ENCODE results near the gene SERBP1.
"Not testable (repeated sequence)": the region's sequence is repeated elsewhere in the genome, so short reads cannot be mapped to it uniquely, and the experiment has no call there.

SERBP1 gene

DNA sequence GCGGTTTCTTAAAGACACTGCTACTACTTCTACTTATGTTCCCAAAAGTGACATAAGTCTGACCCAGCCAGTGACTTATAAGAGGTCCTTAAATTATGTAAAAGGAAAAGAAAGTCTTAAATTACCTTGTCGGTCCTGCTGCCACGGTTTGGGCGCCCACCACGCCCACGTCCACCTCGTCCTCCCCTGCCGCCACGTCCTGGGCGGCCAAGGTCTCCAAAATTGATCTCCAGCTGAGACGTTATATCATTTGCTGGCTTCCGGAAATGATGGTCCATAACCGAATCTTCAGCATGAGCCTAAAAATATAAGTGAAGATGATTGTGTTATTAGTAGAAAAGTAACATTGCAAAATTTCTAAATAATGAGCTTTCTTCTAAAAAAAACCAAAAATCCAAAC, 15.2 kb downstream of the SERBP1 start:
- ChIA-PET POLR2A (interaction anchor here (0.7 to 1.4 kb wide), 2 partner anchors 14 to 16 kb away, joined by 3 to 7 read pairs; partner anchors contain the start of gene SERBP1), CTCF (no interaction called here)
- no peaks in the 10 kb centered on the region for H3K9me3 ChIP-seq (ENCODE audit: control insufficient read depth, insufficient read depth, low read depth, low read length)
- H3K4me3 ChIP-seq (ENCODE audit: low read depth, low read length), result no peak overlapping the region
- no peaks in the 10 kb centered on the region for H3K4me1 ChIP-seq (ENCODE audit: control insufficient read depth, insufficient read depth, low read length)
- TF ChIP-seq ZNF560 (tag by site-specific recombination; IDR thresholded peaks at IDR 0.05; ENCODE audit: borderline replicate concordance) (no peak), ZNF558 (tag by site-specific recombination; IDR thresholded peaks at IDR 0.05) (no peak), ZNF548 (tag by site-specific recombination; IDR thresholded peaks at IDR 0.05) (no peak), GFI1B (tag by site-specific recombination; IDR thresholded peaks at IDR 0.05) (no peak), ZNF658 (tag by site-specific recombination; IDR thresholded peaks at IDR 0.05) (no peak), ZNF184 (tag by site-specific recombination; IDR thresholded peaks at IDR 0.05) (no peak), ZNF311 (tag by site-specific recombination; IDR thresholded peaks at IDR 0.05; ENCODE audit: borderline replicate concordance) (no peak), ZNF133 (tag by site-specific recombination; IDR thresholded peaks at IDR 0.05) (no peak)
- H3K27ac ChIP-seq (ENCODE audit: extremely low read depth, low read depth, low read length), result no peak overlapping the region
- H3K36me3 ChIP-seq (ENCODE audit: control insufficient read depth in 2 of 2, insufficient read depth in 1 of 2, low read length in 2 of 2), result peaks cover 62 to 96% of the 10 kb centered on the region in 2 experiments

DNA sequence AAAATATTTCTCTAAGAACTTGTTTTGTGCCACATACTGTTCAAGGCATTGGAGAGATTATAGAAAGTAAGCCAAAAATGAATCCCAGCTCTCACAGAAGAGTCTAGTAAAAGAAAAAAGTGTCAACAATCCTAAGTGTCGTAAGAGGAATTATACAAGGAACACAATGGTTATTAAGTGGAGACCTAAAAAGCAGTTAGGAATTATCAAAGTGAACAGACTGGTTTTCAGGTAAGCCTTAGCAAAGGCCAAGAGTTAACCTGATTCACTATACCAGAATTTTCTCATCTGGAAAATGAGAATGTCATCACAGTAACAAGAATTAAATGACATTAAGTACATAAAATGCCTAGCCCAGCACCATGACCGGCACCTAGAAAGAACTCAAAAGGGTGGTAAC, 15.6 kb downstream of the SERBP1 start:
- Histone ChIP-seq H3K36me3 (ENCODE audit: control insufficient read depth in 2 of 2, insufficient read depth in 1 of 2, low read length in 2 of 2) (peaks cover 62 to 96% of the 10 kb centered on the region in 2 experiments), H3K9me3 (ENCODE audit: control insufficient read depth, insufficient read depth, low read depth, low read length) (no peaks in the 10 kb centered on the region), H3K27ac (ENCODE audit: extremely low read depth, low read depth, low read length) (no peak overlapping the region), H3K4me1 (ENCODE audit: control insufficient read depth, insufficient read depth, low read length) (no peaks in the 10 kb centered on the region), H3K4me3 (ENCODE audit: low read depth, low read length) (no peak overlapping the region)
- no peak for TF ChIP-seq ZNF239 (tag by site-specific recombination; IDR thresholded peaks at IDR 0.05)
- no peak for TF ChIP-seq ZNF121 (tag by site-specific recombination; IDR thresholded peaks at IDR 0.05)
- no peak for TF ChIP-seq ZNF530 (tag by site-specific recombination; IDR thresholded peaks at IDR 0.05; ENCODE audit: low read depth)
- TF ChIP-seq BCL11A (tag by site-specific recombination; IDR thresholded peaks at IDR 0.05; ENCODE audit: low read depth), result no peak
- POLR2A ChIA-PET, result interaction anchor here (0.7 kb wide), 1 partner anchor 16 kb away, joined by 3 read pairs; no protein-coding TSS in a partner anchor
- CTCF ChIA-PET, result no interaction called here

DNA sequence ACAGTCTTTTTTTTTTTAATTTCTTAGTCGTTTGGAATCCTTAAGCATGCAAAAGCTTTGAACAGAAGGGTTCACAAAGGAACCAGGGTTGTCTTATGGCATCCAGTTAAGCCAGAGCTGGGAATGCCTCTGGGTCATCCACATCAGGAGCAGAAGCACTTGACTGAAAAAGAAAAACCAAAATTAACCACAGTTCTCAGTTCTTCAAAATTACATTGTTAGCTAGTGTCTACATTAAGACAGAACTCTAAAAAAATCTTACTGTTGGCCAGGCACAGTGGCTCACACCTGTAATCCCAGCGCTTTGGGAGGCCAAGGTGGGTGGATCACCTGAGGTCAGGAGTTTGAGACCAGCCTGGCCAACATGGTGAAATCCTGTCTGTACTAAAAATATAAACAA, 17.1 kb downstream of the SERBP1 start:
- H3K36me3 ChIP-seq (ENCODE audit: control insufficient read depth in 2 of 2, insufficient read depth in 1 of 2, low read length in 2 of 2), result peaks cover 49 to 88% of the 10 kb centered on the region in 2 experiments
- H3K4me1 ChIP-seq (ENCODE audit: control insufficient read depth, insufficient read depth, low read length); H3K4me3 ChIP-seq (ENCODE audit: low read depth, low read length); POLR2A ChIA-PET; H3K9me3 ChIP-seq (ENCODE audit: control insufficient read depth, insufficient read depth, low read depth, low read length); H3K27ac ChIP-seq (ENCODE audit: extremely low read depth, low read depth, low read length): not testable (repeated sequence)
- CTCF ChIA-PET, result interaction anchor here (0.6 kb wide), 1 partner anchor 1174 kb away, joined by 3 read pairs; no protein-coding TSS in a partner anchor

DNA sequence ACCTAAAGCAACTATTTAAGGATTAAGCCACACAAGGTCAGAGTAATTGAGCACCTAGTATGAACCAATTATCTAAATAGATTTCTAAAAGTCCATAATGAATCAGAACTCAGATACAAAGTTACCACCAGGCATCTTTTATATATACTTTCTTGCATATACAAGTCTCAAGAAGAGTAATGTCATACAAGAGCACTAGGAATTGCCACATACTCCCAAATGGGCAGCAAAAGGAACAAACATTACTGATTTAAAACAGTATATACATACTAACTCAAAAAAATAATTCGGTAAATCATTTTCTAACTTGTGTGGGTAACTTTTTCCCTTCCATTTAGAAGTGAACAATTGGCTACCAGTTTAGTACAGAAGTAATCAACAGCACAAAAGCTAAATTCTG, 22.1 kb downstream of the SERBP1 start:
- POLR2A ChIA-PET, result interaction anchor here (0.9 to 1.0 kb wide), 3 partner anchors 8 to 21 kb away, joined by 3 to 4 read pairs (median 3); no protein-coding TSS in a partner anchor
- Histone ChIP-seq H3K27ac (ENCODE audit: extremely low read depth, low read depth, low read length) (no peak overlapping the region), H3K36me3 (ENCODE audit: control insufficient read depth in 2 of 2, insufficient read depth in 1 of 2, low read length in 2 of 2) (peaks cover 10 to 59% of the 10 kb centered on the region in 2 experiments), H3K9me3 (ENCODE audit: control insufficient read depth, insufficient read depth, low read depth, low read length) (no peaks in the 10 kb centered on the region), H3K4me3 (ENCODE audit: low read depth, low read length) (no peak overlapping the region), H3K4me1 (ENCODE audit: control insufficient read depth, insufficient read depth, low read length) (no peaks in the 10 kb centered on the region)
- CTCF ChIA-PET, result interaction anchor here (0.6 to 1.3 kb wide), 6 partner anchors 9 to 92 kb away, joined by 3 to 6 read pairs (median 3); no protein-coding TSS in a partner anchor
- TF ChIP-seq ZNF747 (tag by site-specific recombination; IDR thresholded peaks at IDR 0.05) (no peak), KLF16 (tag by site-specific recombination; IDR thresholded peaks at IDR 0.05) (no peak), ZNF777 (tag by site-specific recombination; IDR thresholded peaks at IDR 0.05; ENCODE audit: borderline replicate concordance) (no peak)
- TF ChIP-seq, protein P1, sequence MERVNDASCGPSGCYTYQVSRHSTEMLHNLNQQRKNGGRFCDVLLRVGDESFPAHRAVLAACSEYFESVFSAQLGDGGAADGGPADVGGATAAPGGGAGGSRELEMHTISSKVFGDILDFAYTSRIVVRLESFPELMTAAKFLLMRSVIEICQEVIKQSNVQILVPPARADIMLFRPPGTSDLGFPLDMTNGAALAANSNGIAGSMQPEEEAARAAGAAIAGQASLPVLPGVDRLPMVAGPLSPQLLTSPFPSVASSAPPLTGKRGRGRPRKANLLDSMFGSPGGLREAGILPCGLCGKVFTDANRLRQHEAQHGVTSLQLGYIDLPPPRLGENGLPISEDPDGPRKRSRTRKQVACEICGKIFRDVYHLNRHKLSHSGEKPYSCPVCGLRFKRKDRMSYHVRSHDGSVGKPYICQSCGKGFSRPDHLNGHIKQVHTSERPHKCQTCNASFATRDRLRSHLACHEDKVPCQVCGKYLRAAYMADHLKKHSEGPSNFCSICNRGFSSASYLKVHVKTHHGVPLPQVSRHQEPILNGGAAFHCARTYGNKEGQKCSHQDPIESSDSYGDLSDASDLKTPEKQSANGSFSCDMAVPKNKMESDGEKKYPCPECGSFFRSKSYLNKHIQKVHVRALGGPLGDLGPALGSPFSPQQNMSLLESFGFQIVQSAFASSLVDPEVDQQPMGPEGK (tag by site-specific recombination; IDR thresholded peaks at IDR 0.05), result no peak
